Measurements from ENCODE around the gene SPO11. TPM values are rescaled to one million over a fixed set of nuclear protein-coding genes. Genes with fewer than 3 reads are reported as not detected.

Gene SPO11
- total and polyA plus RNA-seq, 9 of the 15 experiments (the other 6 are each of a cell fraction or from before 2014, with no cell fraction given): not detected

DNA sequence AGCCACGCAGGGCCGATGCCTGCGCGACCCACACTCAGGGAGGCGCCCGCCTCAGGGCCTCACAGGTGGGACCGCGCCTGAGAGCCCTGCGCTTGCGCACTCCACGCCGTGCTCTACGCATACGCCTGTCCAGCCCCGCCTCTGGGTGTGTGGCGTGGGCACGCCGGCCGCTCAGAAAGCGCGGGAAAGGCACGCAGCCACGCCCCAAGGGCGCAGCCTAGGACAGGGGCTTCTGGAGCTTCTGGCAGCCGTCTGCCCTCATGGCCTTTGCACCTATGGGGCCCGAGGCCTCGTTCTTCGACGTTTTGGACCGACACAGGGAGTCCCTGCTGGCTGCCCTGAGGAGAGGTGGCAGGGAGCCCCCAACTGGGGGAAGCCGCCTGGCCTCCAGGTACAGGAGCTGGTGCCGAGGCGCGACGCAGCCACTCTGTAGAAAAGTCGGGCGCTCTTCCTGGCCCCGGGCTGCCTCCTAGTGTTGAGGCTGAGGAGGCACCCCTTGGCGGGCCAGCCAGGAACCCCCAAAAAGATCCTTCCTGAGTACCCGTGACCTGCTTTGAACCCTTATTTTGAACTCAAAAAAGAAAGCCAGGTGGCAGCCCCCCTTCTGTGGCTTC lies at the start of gene SPO11 (continued):
- TF ChIP-seq CXXC5 (CRISPR knock-in tag; IDR thresholded peaks at IDR 0.05) (peak; percentile 84), ZNF3 (CRISPR knock-in tag; IDR thresholded peaks at IDR 0.05) (no peak), HDAC3 (IDR thresholded peaks at IDR 0.05; ENCODE audit: borderline replicate concordance, partially characterized antibody) (no peak), SRSF9 (IDR thresholded peaks at IDR 0.05; ENCODE audit: borderline replicate concordance, low read depth, low read length) (no peak), SMARCE1 (IDR thresholded peaks at IDR 0.05) (no peak), NR1H2 (CRISPR knock-in tag; IDR thresholded peaks at IDR 0.05) (no peak), HDAC2 (IDR thresholded peaks at IDR 0.05) (no peak), SMARCA4 (IDR thresholded peaks at IDR 0.05) (no peak), HDAC1 (IDR thresholded peaks at IDR 0.05) (no peak), PHF21A (IDR thresholded peaks at IDR 0.05; ENCODE audit: borderline replicate concordance, low read depth) (no peak)
- TF ChIP-seq, protein P1, sequence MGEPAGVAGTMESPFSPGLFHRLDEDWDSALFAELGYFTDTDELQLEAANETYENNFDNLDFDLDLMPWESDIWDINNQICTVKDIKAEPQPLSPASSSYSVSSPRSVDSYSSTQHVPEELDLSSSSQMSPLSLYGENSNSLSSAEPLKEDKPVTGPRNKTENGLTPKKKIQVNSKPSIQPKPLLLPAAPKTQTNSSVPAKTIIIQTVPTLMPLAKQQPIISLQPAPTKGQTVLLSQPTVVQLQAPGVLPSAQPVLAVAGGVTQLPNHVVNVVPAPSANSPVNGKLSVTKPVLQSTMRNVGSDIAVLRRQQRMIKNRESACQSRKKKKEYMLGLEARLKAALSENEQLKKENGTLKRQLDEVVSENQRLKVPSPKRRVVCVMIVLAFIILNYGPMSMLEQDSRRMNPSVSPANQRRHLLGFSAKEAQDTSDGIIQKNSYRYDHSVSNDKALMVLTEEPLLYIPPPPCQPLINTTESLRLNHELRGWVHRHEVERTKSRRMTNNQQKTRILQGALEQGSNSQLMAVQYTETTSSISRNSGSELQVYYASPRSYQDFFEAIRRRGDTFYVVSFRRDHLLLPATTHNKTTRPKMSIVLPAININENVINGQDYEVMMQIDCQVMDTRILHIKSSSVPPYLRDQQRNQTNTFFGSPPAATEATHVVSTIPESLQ (CRISPR knock-in tag; IDR thresholded peaks at IDR 0.05): no peak
- TF ChIP-seq, protein P2, sequence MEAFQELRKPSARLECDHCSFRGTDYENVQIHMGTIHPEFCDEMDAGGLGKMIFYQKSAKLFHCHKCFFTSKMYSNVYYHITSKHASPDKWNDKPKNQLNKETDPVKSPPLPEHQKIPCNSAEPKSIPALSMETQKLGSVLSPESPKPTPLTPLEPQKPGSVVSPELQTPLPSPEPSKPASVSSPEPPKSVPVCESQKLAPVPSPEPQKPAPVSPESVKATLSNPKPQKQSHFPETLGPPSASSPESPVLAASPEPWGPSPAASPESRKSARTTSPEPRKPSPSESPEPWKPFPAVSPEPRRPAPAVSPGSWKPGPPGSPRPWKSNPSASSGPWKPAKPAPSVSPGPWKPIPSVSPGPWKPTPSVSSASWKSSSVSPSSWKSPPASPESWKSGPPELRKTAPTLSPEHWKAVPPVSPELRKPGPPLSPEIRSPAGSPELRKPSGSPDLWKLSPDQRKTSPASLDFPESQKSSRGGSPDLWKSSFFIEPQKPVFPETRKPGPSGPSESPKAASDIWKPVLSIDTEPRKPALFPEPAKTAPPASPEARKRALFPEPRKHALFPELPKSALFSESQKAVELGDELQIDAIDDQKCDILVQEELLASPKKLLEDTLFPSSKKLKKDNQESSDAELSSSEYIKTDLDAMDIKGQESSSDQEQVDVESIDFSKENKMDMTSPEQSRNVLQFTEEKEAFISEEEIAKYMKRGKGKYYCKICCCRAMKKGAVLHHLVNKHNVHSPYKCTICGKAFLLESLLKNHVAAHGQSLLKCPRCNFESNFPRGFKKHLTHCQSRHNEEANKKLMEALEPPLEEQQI (IDR thresholded peaks at IDR 0.05): no peak
- TF ChIP-seq, protein P3, sequence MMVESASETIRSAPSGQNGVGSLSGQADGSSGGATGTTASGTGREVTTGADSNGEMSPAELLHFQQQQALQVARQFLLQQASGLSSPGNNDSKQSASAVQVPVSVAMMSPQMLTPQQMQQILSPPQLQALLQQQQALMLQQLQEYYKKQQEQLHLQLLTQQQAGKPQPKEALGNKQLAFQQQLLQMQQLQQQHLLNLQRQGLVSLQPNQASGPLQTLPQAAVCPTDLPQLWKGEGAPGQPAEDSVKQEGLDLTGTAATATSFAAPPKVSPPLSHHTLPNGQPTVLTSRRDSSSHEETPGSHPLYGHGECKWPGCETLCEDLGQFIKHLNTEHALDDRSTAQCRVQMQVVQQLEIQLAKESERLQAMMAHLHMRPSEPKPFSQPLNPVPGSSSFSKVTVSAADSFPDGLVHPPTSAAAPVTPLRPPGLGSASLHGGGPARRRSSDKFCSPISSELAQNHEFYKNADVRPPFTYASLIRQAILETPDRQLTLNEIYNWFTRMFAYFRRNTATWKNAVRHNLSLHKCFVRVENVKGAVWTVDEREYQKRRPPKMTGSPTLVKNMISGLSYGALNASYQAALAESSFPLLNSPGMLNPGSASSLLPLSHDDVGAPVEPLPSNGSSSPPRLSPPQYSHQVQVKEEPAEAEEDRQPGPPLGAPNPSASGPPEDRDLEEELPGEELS (CRISPR knock-in tag; IDR thresholded peaks at IDR 0.05; ENCODE audit: borderline replicate concordance): no peak
- TF ChIP-seq, protein P4, sequence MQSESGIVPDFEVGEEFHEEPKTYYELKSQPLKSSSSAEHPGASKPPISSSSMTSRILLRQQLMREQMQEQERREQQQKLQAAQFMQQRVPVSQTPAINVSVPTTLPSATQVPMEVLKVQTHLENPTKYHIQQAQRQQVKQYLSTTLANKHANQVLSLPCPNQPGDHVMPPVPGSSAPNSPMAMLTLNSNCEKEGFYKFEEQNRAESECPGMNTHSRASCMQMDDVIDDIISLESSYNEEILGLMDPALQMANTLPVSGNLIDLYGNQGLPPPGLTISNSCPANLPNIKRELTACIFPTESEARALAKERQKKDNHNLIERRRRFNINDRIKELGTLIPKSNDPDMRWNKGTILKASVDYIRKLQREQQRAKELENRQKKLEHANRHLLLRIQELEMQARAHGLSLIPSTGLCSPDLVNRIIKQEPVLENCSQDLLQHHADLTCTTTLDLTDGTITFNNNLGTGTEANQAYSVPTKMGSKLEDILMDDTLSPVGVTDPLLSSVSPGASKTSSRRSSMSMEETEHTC (IDR thresholded peaks at IDR 0.05): no peak
